ENCODE results near the gene STATH. TPM values are rescaled to one million over a fixed set of nuclear protein-coding genes. Genes with fewer than 3 reads are reported as not detected.

The STATH gene
- total and polyA plus RNA-seq, 2 of the 8 experiments (the other 6 are each of a cell fraction or from before 2014, with no cell fraction given), result not detected

DNA sequence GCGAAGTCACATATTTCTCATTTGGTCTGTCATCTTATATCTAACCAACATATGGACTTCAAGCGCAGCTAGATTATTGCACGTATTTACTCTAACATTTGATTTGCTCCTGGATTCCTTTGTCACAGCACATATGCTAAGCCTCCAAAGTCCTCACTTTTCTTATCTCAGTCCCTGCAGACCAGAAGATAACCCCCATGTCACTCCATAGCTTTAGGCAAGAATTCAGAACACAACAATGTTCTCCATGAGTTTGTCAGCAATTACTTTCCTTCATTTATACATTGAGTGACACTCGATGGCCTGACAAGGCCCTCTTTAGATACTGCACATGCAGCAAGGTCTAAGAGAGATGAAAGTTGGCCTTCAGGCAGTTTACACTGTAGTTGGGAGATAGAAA, 4.8 kb upstream of the STATH start:
- 87% methylated on average over 4 of the region's 4 CpGs; no CpG with 5 or more reads in 1 of the 2 experiments for WGBS, 2 experiments (ENCODE audit: extremely low coverage in 1 of 2, insufficient coverage in 1 of 2, insufficient read length in 1 of 2, insufficient replicate concordance in 2 of 2, low coverage in 1 of 2, low lambda C conversion rate in 2 of 2, missing lambda C conversion rate in 1 of 2)
- Histone ChIP-seq H3K4me3 (ENCODE audit: extremely low read depth in 1 of 4, insufficient read depth in 2 of 4, low read depth in 3 of 4, low read length in 4 of 4) (no peak overlapping the region), H3K4me1 (replicated peaks in 1 of 4; ENCODE audit: control insufficient read depth in 3 of 4, insufficient read depth in 4 of 4, low read length in 3 of 4) (no peaks in the 10 kb centered on the region), H2BK120ac (replicated peaks; ENCODE audit: low read depth, low read length) (no peak overlapping the region), H2AFZ (ENCODE audit: low read length) (no peak overlapping the region), H3K23me2 (ENCODE audit: low read depth, low read length) (no peaks in the 10 kb centered on the region), H3K79me2 (ENCODE audit: control insufficient read depth in 1 of 2, insufficient read depth in 2 of 2, low read length in 2 of 2) (no peaks in the 10 kb centered on the region), H2AK5ac (ENCODE audit: low read depth, low read length) (no peak overlapping the region), H3K18ac (ENCODE audit: extremely low read depth, low read length) (no peak overlapping the region), H3K36me3 (ENCODE audit: control insufficient read depth in 2 of 4, insufficient read depth in 4 of 4, low read length in 3 of 4) (no peaks in the 10 kb centered on the region), H3K79me1 (ENCODE audit: low read depth, low read length) (no peaks in the 10 kb centered on the region), H4K20me1 (replicated peaks in 1 of 2; ENCODE audit: control insufficient read depth in 1 of 2, insufficient read depth in 2 of 2, low read length in 2 of 2) (no peaks in the 10 kb centered on the region), H2BK20ac (ENCODE audit: low read length) (no peak overlapping the region), H2BK12ac (ENCODE audit: low read depth, low read length) (no peak overlapping the region), H3K4me2 (ENCODE audit: insufficient read depth in 1 of 2, low read depth in 2 of 2, low read length in 2 of 2) (no peak overlapping the region), H3K27ac (ENCODE audit: low read depth, low read length) (no peak overlapping the region), H2BK15ac (ENCODE audit: low read length) (no peak overlapping the region), H3K9me3 (ENCODE audit: insufficient read depth in 2 of 2, low read depth in 1 of 2, low read length in 1 of 2) (no peaks in the 10 kb centered on the region), H3K4ac (replicated peaks; ENCODE audit: insufficient read length, low read depth, low read length) (peak overlapping the region; percentile 44), H4K5ac (ENCODE audit: insufficient read length, low read depth, low read length) (no peak overlapping the region), H3K56ac (replicated peaks; ENCODE audit: insufficient read length, low read depth, low read length) (no peak overlapping the region), H2BK5ac (ENCODE audit: low read depth, low read length) (no peak overlapping the region), H3K23ac (ENCODE audit: insufficient read length) (no peak overlapping the region), H3K27me3 (replicated peaks in 1 of 4; ENCODE audit: control insufficient read depth in 3 of 4, extremely low read depth in 1 of 4, insufficient read depth in 3 of 4, low read length in 3 of 4) (no peaks in the 10 kb centered on the region), H4K91ac (replicated peaks; ENCODE audit: insufficient read length, low read length) (no peak overlapping the region), H3K14ac (ENCODE audit: insufficient read length) (no peak overlapping the region), H3K9ac (replicated peaks in 1 of 4; ENCODE audit: extremely low read depth in 1 of 4, low read depth in 3 of 4, low read length in 3 of 4) (no peak overlapping the region), H4K8ac (ENCODE audit: extremely low read depth, insufficient read depth, low read length) (no peak overlapping the region)
- TF ChIP-seq NANOG (IDR thresholded peaks at IDR 0.05; ENCODE audit: insufficient read depth, low read depth, low read length, poor library complexity, severe bottlenecking) (no peak), TAF1 (IDR thresholded peaks at IDR 0.05; ENCODE audit: low read depth, low read length) (no peak), YY1 (IDR thresholded peaks at IDR 0.05; ENCODE audit: low read depth, low read length) (no peak), TEAD4 (IDR thresholded peaks at IDR 0.05; ENCODE audit: low read depth, low read length) (no peak), CBX8 (IDR thresholded peaks at IDR 0.05; ENCODE audit: borderline replicate concordance, low read depth, low read length) (no peak)
- FAIRE-seq (no peak), DNase-seq (ENCODE audit: low read depth in 1 of 2, low spot score in 2 of 2) (no peak)
- POLR2A ChIA-PET (ENCODE audit: partially characterized antibody), result no interaction called here
- CTCF ChIA-PET (ENCODE audit: partially characterized antibody), result no interaction called here
